ENCODE measurements around the gene POTEE. TPM values are rescaled to one million over a fixed set of nuclear protein-coding genes. Genes with fewer than 3 reads are reported as not detected.
"Not testable (repeated sequence)": the region's sequence is repeated elsewhere in the genome, so short reads cannot be mapped to it uniquely, and the experiment has no call there.

POTEE gene
- polyA plus RNA-seq (ENCODE audit: insufficient read depth in 1 of 5, insufficient read length in 5 of 5, low replicate concordance in 1 of 5): under 1 TPM in 3 of 5 donors, not detected in 2; 0.04 to 0.18 (median 0.08) TPM
- long read RNA-seq, donor 1: 0 reads
- long read RNA-seq, donor 2: 0 reads
- long read RNA-seq, donor 3: 0 reads
- long read RNA-seq, donor 4: 0 reads
- long read RNA-seq, donor 5: 0 reads
- long read RNA-seq, donor 6: 0 reads
- long read RNA-seq, donor 7: 0 reads
- long read RNA-seq, donor 8: 0 reads

GRCh38 chr2:131209030-131209772 lies at the start of gene POTEE:
Gene POTEE (plus strand): TSS chr2:131209536. CDS start chr2:131218403, 8,867 bp downstream.
- DNase-seq: not testable (repeated sequence)

GRCh38 chr2:131165562-131165961 lies 43.8 kb upstream of the POTEE start:
- not testable (repeated sequence) for DNase-seq

GRCh38 chr2:131168538-131168937 lies 40.8 kb upstream of the POTEE start:
- DNase-seq: no peak

- DNase-seq: not testable (repeated sequence)
Observed at GRCh38 chr2:131178050-131178449, 31.3 kb upstream of the POTEE start.

GRCh38 chr2:131178721-131179418 lies 30.5 kb upstream of the POTEE start:
- not testable (repeated sequence) for DNase-seq

- not testable (repeated sequence) for DNase-seq
Observed at GRCh38 chr2:131181451-131181850, 27.9 kb upstream of the POTEE start.

- not testable (repeated sequence) for DNase-seq
Observed at GRCh38 chr2:131193421-131193820, 15.9 kb upstream of the POTEE start.

- DNase-seq: not testable (repeated sequence)
Observed at GRCh38 chr2:131196186-131196585, 13.2 kb upstream of the POTEE start.

- no peak for DNase-seq
Observed at GRCh38 chr2:131201098-131201497, 8.2 kb upstream of the POTEE start.

GRCh38 chr2:131207839-131208238 lies 1.5 kb upstream of the POTEE start:
- not testable (repeated sequence) for DNase-seq

- not testable (repeated sequence) for DNase-seq
Observed at GRCh38 chr2:131209773-131210104, 403 bp downstream of the POTEE start.

GRCh38 chr2:131210434-131211211 lies 1.3 kb downstream of the POTEE start:
- not testable (repeated sequence) for DNase-seq

- DNase-seq: not testable (repeated sequence)
Observed at GRCh38 chr2:131217238-131217986, 8.1 kb downstream of the POTEE start.

GRCh38 chr2:131235543-131236449 lies 26.5 kb downstream of the POTEE start:
- DNase-seq: peak in 1 of 2 donors; percentile 3

Other genes with a start within 250 kb of the POTEE start
- 10 to 100 TPM; 76.1 to 92.4 (median 86.7) TPM for gene FAM168B, start 116.1 kb upstream of the POTEE start, polyA plus RNA-seq (ENCODE audit: insufficient read depth in 1 of 5, insufficient read length in 5 of 5, low replicate concordance in 1 of 5)
- gene PLEKHB2, start 104.2 kb upstream of the POTEE start, polyA plus RNA-seq (ENCODE audit: insufficient read depth in 1 of 5, insufficient read length in 5 of 5, low replicate concordance in 1 of 5): 10 to 100 TPM; 32.8 to 38.2 (median 37.8) TPM
- 1 to 10 TPM; 1.1 to 2.3 (median 2.0) TPM for gene RAB6D, start 154.6 kb downstream of the POTEE start, polyA plus RNA-seq (ENCODE audit: insufficient read depth in 1 of 5, insufficient read length in 5 of 5, low replicate concordance in 1 of 5)

Measured in right lung (tissue), 10 donors.